Kidney glomerular epithelial cell (primary cell): ENCODE data around the gene SRGAP3.
A peak's percentile ranks its signal among the peaks of the same experiment; 100 is the strongest.

ENCODE experiments used
- DNase-seq: peaks from one replicate; lab custom pipeline; 2025; lab: John Stamatoyannopoulos, UW

Gene SRGAP3

GRCh38 chr3:9224490-9224889 lies 25.0 kb downstream of the SRGAP3 start:
- DNase-seq: no peak

GRCh38 chr3:9223672-9224071 lies 25.8 kb downstream of the SRGAP3 start:
- no peak for DNase-seq

DNA sequence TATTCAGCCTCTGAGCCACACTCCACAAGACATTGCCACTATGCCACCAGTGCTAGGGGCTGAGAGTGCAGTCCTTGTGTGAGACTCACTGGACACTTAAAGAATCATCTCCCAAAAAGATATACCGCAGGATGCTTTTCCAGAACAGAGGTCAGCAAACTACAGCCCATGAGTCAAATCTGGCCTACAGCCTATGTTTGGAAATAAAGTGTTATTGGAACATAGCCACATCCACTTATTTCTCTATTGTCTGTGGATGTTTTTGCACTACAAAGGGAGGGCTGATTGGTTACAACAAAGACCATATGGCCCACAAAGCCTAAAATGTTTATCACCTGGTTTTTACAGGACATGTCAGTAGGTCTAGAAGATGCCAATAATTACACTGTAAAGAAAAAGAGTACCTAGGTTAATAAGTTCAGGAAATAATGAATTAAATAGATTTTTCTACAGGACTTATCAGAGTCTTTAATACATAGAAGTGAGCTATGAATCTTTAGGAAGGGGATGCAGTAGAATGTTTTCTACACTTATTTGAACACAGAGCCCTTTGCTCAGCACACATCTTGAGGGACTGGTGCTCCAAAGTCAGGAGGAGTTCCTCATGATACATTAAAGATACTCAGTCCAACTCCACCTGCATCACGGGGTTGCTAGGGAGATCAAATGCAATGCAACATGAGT lies 26.3 kb downstream of the SRGAP3 start:
- DNase-seq: no peak

GRCh38 chr3:9222049-9222448 lies 27.4 kb downstream of the SRGAP3 start:
- DNase-seq: no peak

DNA sequence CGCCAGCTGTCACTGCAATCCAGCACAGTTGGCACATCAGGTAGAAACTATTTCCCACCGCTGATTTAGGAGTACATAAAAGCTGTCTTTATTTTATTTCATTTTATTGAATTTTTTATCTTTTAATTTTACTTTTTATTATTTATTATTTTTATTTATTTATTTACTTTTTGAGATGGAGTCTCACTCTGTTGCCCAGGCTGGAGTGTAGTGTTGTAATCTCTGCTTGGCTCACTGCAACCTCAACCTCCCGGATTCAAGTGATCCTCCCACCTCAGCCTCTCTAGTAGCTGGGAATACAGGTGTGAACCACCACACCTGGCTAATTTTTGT lies 31.0 kb downstream of the SRGAP3 start:
- DNase-seq: no peak

- DNase-seq: no peak
These were observed 31.5 kb downstream of the SRGAP3 start for GRCh38 chr3:9217784-9218513.

GRCh38 chr3:9216736-9217135 lies 32.7 kb downstream of the SRGAP3 start:
- no peak for DNase-seq

DNA sequence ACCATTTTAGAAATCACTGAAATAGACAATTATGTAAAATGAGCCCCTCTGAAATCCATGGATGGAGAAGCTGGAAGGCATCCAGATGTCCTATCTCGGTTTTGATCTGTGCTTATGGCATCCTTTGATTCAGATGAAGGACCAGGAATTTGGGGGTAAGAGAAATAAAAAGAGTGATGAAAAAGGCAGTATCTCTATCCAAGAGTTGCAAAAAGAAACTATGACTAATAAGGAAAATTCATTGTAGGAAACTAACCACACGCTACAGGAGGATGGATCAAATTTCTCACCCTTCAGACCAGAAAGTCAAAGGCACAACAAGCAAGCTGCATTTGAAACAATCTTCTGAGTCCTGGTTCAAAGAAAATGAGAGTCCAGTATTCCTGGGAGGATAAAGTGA lies 34.8 kb downstream of the SRGAP3 start:
- peak; percentile 58 for DNase-seq

DNA sequence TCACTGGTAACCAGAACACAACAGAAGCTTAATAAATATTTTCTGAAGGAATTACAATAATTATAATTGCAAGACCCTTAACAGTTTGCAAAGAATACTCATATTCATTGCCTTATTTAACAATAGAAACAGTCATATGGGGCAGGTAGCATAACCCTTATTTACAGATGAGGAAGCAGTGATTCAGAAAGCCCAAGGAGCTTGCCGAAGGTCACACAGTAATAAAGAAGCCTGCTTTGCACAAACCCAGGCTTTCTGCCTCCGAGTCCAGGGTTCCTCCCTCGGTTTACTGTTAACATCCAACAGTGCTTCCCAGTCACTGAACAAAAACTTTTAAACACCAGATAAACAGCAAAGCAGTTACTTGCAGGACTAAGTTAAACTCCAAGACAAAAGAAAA lies 35.3 kb downstream of the SRGAP3 start:
- peak; percentile 58 for DNase-seq

DNA sequence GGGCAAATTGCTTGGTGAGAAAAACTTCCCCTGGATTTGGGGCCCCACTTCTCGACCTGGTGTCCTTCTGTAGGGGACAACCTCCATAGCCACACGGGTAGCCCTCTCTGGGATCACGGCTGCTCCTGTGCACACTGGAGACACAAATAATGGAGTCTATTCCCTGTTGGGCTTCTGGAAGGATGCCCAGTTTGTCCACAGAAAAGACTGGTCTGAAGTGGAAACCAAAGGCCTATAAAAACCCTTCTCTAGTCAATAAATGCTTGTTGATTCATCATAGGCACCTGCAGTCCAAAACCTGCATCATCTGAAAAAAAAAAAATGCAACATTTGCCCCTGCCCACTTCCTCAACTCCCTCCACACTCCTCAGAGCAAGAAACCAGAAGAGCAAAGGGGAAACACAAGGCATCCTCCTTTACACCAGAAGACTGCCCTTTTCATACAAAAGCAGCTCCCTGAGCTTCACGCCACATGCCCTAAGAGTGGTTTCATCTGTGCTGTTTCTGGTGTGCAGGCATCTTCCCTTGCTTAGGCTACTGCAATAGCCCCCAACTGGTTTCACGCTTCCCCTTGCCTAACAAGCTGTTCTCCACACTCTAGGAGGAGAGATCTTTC lies 36.3 kb downstream of the SRGAP3 start:
- DNase-seq: no peak

DNA sequence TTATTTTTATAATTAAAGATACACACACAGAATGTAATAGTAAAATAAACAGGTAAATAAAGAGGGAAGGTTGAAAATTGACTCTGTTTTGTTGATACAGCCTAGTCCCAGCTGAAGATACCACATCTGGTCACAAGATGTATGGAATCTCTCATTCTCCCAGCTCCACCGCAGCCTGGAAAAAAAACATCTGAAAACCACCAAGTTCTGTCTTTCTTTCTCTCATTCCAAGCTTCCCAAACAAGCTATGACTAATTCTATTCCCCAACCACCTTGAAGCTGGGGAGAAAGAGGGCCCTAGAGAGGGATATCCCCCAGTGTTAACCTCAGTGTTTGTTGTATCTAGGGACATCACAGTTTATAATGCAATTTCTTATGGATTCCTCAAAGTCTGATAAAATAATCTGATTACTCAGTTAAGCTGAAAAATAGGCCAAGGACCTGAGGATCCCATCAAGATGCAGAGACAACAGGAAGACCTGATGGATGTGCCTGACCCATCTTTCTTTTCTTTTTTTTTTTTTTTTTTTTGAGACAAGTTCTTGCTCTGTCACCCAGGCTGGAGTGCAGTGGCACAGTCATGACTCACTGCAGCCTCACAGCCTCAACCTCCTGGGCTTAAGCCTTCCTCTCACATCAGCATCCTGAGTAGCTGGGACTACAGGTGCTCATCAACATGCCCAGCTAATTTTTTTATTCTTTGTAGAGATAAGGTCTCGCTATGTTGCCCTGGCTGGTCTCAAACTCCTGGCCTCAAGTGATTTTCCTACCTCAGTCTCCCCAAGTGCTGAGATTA lies 38.1 kb downstream of the SRGAP3 start:
- no peak for DNase-seq

GRCh38 chr3:9209777-9210176 lies 39.7 kb downstream of the SRGAP3 start:
- no peak for DNase-seq

DNA sequence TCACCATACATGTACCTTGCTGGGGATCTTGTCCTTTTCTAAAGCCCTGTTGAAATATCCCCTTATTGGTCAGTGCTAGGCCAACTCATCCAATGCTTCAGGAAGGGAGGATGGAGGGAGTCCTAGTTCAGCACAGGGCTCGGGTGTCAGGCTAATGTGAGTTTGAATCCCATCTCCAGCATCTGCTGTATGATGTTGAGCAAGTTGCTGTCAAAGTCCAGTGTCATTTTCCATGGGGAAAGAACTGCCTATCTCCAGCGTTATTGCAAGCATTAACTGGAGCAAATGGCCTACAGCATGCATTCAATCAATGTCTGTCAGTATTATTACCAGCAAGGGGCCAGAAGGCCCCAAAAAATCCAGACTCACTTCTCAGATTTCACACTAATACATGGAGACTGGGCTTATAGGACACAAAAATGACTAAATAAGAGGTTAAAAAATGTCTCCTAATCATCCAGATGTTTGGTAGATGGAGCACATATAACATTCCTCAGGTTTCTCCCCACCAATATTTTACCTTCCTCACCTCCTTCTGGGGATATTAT lies 40.8 kb downstream of the SRGAP3 start:
- no peak for DNase-seq

GRCh38 chr3:9207116-9207763 lies 42.2 kb downstream of the SRGAP3 start:
- no peak for DNase-seq

- no peak for DNase-seq
These were observed 43.2 kb downstream of the SRGAP3 start for GRCh38 chr3:9206287-9206686.

DNA sequence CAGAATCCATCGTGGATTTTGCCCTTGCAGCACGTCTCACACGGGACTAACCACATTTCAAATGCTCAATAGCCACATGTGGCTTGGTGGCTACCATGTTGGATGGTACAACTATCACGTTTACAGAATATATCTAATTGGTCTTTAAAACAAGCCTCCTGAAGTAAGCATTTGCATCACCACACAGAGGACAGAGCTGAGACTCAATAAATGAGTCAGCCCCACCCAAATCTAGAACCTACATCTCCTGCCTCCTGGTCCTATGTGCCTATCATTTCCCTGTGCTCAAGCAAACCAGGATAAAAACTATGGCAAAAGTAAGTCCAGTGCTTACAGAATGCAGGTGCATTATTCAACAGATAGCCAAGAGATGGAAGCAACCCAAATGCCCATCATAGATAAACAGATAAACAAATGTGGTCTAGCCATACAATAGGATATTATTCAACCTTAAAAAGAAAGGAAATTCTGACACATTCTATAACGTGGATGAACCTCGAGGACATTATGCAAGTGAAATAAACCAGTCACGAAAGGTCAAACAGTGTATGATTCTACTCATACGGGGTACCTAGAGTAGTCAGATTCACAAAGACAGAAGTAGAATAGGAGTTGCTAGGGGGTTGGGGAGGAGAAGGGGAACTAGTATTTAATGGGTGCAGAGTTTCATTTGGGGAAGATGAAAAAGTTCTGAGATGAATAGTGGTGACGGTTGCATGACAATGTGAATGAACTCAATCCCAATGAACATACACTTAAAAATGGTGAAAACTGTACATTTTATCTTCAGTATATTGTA lies 43.9 kb downstream of the SRGAP3 start:
- no peak for DNase-seq

- no peak for DNase-seq
These were observed 45.0 kb downstream of the SRGAP3 start for GRCh38 chr3:9204253-9204992.

DNA sequence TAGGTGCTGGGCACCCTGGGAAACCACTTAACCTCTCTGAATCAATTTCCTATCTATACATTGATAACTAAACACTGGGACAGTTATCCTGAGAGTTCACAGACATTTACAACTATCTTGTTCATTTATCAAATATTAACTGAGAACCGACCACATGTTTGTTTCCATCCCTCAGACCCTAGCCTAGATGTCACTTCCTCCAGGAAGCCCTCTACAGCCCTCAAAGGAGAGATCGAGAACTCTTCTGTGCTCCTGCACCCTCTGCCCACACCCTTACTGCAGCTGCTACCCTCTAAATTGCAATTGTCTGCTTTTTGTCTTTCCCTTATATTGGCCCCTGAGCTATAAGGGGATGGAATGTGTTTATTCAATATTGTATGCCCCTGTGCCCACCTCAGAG lies 46.1 kb downstream of the SRGAP3 start:
- no peak for DNase-seq

GRCh38 chr3:9202546-9202945 lies 46.9 kb downstream of the SRGAP3 start:
- no peak for DNase-seq

- DNase-seq: no peak
These were observed 47.5 kb downstream of the SRGAP3 start for GRCh38 chr3:9201955-9202354.
